HG02610 (cell line): ENCODE measurements around the gene CNTNAP4.
A peak's percentile ranks its signal among the peaks of the same experiment; 100 is the strongest.

Experiments used
- ATAC-seq: cut with Tn5 transposase; IDR thresholded peaks from one replicate; pipeline ENCODE4 v1.9.1; 2021; ENCODE audit warnings: mild to moderate bottlenecking, moderate library complexity; ENCODE audit not compliant: unreplicated experiment

The CNTNAP4 gene

DNA sequence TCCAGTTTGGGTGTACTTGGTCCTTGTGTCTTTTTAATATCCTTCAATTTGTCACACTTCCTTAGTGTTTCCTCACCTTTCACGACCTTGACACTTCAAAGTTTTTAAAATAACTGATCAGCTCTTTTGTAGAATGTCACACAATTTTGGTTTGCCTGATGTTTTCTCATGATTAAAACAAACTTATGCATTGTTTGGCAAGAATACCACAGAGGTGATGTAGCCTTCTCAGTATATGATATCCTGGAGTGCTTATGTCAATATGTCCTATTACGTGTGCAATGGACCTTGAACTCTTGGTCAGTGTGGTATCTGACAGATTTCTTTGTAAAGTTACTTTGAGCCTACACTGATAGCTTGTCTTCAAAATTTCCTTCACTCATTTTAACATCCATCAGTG lies 297.4 kb downstream of the CNTNAP4 start:
- ATAC-seq: no peak

DNA sequence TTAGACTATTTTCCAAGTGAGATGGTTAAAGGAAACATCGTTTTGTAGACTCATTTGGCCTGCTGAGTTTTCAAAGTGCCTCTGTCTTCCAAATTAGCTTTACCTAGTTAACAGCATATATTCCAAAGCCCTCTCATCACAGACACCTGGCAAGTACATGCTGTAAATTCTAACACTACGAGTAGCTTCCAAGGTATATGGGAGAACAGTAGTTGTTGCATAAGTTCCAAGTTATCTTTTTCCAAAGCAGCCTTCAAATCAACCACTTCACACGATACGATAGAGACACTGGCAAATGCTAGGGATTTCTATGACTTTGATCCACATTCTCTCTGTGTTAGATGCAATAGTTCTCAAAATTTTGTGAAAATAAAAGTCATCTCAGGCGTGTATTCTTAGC lies 299.3 kb downstream of the CNTNAP4 start:
- ATAC-seq: no peak

DNA sequence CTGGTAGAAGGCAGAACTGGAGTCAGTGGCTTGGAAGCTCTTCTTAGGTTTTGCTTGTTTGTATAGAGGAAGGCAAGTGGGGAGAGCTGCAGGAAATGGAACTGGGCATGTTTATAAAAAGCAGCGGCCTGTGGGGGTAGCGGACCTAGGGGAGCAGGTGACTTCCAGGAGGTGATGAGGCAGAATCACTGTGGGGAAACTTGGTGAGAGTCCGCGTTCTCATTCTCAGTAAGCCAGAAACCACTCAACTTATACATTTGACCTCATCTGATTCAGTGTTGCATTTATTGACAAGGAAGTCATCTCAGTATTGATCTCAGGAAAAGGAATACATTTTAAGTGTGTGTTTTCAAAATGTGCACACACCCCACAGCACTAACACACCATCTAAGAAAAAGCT lies 299.8 kb downstream of the CNTNAP4 start:
- ATAC-seq: peak; percentile 85

DNA sequence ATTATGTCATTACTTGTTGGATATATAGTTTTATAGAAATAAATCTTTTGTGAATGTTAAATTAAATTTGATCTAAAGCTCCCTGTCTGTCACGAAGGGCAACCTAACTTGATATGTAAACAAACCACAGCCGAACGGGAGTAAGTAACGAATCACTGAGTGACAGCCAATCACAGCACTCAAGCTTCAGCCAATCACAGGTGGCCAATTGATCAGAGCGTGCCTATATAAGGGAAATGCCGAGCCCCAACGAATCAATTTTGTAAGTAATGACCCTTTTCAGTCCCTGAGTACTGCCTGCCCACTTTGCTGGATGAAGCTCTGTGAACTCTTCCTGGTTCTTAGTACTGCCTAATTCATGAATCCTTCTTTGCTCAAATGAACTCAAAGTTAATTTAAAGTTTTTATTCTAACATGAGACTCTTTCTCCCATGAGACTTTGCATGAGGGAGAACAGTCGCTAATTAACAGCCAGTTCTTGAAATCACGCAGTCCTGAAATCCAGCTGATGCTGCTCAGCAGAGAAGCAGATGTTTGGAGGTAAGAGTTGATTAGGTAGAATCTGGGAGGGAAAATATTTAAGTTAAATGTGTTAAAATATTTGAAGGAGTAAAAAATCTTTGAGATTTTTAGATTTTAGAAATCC lies 302.2 kb downstream of the CNTNAP4 start:
- no peak for ATAC-seq

DNA sequence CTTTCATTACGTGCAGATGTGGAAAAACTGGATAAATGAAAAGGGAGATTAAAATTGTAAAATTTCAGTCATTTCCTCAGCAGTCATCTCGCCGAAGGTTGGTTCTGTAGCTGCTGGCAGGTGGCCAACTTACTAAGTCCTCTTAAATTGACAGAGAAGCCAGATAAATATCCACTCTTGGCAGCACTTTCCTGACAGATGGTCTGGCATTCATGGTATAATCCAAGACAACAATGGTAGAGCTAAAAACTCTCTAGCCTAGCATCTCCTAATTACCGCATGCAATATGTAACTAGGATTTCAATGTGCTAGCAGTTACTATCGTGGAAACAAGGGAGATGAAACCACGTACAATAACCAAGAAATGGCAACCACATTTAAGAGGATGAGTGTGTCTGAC lies 306.3 kb downstream of the CNTNAP4 start:
- no peak for ATAC-seq

DNA sequence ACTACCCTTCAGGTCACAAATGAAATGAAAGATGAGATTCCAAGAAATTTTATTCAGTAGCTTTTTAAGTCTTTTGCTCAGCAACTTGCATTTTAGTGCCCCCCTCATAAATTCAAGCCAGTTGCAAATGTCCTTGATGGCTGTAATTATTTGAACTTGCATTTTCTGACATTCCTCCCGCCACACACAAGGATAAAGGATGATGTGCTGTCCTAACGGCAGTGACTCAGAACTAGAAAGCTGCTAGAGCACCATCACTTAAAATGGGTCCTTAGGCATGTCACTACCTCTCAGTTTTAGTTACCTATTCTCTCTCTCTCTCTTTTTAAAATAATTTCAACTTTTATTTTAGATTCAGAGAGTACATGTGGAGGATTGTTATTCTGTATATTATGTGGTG lies 306.7 kb downstream of the CNTNAP4 start:
- no peak for ATAC-seq

DNA sequence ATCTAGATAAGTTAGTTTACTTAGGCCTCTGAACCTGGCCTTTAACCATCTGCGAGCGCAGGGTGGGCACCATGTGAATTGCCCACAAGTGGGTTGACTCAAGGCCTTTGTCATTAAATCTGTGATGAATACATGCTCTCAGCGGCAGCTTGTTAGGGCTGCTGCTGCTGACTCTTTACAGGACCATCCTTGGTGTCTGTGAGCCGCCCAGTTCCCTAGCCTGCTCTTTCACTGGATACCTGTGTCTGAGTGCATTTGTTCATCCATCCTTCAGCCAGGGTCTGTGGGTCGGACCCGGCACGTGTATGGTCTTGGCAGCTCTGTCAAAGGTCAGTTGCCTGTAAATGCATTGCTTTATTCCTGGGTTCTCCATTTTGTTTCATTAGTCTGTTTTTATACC lies 321.3 kb downstream of the CNTNAP4 start:
- ATAC-seq: no peak

DNA sequence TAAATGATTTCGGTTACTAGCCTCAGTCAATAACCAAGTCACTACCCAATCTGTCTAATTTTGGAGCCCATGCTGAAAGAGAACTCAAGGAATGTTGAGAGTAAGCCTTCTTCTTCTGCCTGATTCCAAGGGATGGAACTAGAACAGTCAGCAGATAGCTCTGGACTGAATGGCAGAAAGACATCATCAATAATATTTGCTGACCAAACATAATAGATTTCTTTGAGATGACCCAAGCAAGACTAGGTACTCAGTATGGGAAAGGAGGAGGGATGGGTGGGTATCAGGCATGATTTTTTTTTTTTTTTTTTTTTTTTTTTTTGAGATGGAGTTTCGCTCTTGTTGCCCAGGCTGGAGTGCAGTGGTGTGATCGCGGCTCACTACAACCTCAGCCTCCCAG lies 330.1 kb downstream of the CNTNAP4 start:
- no peak for ATAC-seq
